Subcutaneous adipose tissue (tissue), 4 donors: ENCODE data around the gene DEFB121. TPM values are rescaled to one million over a fixed set of nuclear protein-coding genes. Genes with fewer than 3 reads are reported as not detected.

ENCODE experiments used
- CTCF ChIP-seq: fragments of 450-650 bp; IDR thresholded peaks from one replicate; pipeline ENCODE4 v1.5.1; 2016; ENCODE audit warnings: low read depth, mild to moderate bottlenecking, control low read depth, antibody characterized with exemption, moderate library complexity
- total RNA-seq, 4 donors: library from RNA; depleted of rRNA; stranded (reverse); fragments of >200 nt; gene quantifications; one replicate each; pipeline ENCODE4 v1.1.0, GENCODE V29; 2016

DEFB121 gene
- total RNA-seq = not detected

DNA sequence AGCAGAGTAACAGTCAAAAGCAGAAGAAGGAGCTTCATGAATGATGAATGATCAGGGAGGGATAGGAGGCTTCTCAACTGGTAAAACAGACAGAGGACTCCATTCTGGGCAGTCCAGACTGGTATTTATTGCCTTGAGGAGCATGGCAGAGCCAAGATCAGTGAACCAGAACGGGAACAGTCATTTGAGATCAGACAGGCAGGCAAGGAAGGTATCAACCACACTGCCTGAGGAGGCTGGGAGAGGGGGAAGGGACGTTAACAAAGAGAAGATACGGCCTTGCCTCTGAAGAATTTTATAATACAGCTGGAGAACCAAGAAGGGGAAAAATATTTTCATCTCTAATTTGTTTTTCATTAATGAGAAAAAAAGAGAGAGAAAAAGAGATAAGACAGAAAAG, at the start of gene DEFB121:
Gene DEFB121 (minus strand): TSS at position 101 of the 400 bp plus-strand sequence. CDS start 63 bp downstream, at position 38.
- no peak for TF ChIP-seq CTCF

DNA sequence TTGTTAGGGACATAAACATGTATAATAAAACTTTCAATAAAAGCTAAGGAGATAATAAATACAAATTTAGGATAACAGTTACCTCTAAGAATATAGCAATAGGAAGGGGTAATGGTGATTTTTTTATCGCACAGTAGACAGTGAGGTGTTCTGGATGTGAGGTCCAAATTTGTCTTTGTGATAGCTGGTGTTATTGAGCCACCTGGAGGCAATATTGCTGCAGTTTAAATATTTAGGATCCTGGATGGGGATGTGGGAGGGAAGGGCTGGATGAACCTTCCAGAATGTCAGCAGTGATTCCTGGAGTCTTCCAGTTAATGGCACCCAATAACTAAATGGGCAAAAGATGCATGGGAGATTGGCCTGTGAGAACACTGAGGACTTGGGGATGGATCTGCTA, 48.3 kb upstream of the DEFB121 start:
- TF ChIP-seq CTCF = no peak

DNA sequence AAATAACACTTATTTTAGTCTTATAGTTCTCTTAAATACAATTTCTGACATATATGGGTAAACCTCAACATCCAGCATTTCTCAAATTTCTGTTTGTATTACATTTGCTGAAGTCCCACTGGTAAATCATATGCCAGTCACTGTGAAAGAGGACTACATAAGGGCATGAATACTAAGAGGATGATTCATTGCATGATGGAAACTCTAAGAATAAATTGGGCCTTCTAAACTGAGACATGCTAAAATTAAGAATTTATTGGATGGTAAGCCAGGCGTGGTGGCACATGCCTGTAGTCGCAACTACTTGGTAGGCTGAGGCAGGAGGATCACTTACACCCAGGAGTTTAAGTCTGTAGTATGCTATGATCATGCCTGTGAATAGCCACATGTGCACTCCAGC, 46.6 kb upstream of the DEFB121 start:
- no peak for TF ChIP-seq CTCF

DNA sequence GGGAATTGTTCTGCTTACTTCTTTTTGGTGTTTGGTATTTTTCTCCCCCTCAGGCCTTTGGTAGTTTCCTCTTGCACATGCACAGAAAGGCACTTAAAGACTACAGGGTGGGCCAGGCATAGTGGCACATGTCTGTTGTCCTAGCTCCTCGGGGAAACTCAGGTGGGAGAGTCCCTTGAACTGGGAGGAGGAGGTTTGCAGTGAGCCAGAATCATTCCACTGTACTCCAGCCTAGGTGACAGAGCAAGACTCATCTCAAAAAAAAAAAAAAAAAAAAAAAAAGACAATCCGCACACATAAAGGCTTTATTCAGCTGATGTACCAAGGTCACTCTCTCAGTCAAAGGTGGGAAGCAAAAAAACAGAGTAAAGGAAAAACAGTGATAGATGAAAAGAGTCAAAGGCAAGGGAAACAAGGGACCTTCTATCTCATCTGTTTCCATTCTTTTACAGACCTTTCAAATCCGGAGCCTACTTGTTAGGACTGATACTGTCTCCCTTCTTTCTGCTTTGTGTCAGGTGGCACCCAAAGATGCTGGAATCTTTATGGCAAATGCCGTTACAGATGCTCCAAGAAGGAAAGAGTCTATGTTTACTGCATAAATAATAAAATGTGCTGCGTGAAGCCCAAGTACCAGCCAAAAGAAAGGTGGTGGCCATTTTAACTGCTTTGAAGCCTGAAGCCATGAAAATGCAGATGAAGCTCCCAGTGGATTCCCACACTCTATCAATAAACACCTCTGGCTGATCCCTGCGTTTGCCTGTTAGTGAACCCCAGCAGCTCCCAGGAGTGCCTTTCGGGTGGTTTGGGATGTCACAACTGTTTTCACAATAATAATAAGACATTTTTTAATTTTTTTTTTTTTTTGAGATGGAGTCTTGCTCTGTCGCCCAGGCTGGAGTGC, 43.7 kb upstream of the DEFB121 start:
- no peak for TF ChIP-seq CTCF

DNA sequence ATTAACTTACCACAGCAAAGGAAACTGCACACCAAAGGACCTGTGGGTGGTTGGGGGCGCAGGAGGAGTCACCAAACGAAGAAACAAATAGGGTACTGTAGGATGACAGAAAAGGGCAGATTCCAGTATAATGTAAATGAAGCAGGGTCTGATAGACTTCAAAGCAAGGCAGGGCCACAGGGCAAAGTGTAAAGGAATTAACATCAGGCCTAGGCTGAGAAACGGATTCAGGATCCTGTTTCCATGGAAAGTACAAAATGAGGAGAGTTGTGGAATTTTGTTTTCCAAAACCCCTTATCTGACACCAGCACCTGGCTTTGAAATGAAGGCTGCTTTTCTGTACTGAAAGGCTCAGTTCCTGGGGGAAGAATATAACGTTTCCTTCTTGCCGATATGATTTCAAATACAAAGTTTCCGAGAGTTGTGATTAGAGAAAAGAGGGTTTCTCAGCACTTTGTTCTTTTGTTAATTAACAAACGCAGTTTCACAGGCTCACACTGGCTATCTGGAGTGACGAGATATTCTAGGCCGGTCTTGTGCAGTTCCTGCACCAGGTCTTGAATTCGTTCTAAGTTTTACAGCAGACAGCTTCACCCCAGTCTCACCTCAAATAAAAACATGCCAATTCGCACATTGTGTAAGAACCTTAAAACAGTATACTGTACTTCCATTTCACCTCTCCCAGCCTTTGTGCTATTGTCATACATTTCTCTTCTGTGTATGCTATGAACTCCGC, 40.2 kb upstream of the DEFB121 start:
- TF ChIP-seq CTCF = no peak

- no peak for TF ChIP-seq CTCF
Measured at GRCh38 chr20:31440012-31440659, 34.1 kb upstream of the DEFB121 start, which contains the start of gene DEFB123. TSS of gene DEFB123 (plus strand) at chr20:31440632. CDS start at chr20:31440699, 67 bp downstream.
